Measurements from ENCODE around the gene LRRC63.
A peak's percentile ranks its signal among the peaks of the same experiment; 100 is the strongest.

LRRC63 gene

GRCh38 chr13:46290434-46290833 is 78.7 kb downstream of the LRRC63 start:
- no peaks in the 10 kb centered on the region for H3K79me2 ChIP-seq (ENCODE audit: control insufficient read depth, insufficient read depth, low read length, unreplicated experiment)
- no peak overlapping the region for H3K27ac ChIP-seq (ENCODE audit: low read depth, low read length)
- no peak overlapping the region for H2AFZ ChIP-seq (ENCODE audit: low read length, unreplicated experiment)
- H3K4me1 ChIP-seq (ENCODE audit: control insufficient read depth, insufficient read depth, low read length, unreplicated experiment), result peaks cover 5% of the 10 kb centered on the region
- no peaks in the 10 kb centered on the region for H3K36me3 ChIP-seq (ENCODE audit: insufficient read depth, low read length)
- no peak overlapping the region for H3K4me3 ChIP-seq (ENCODE audit: low read depth, low read length)
- no peaks in the 10 kb centered on the region for H3K27me3 ChIP-seq (ENCODE audit: insufficient read depth, low read length)

DNA sequence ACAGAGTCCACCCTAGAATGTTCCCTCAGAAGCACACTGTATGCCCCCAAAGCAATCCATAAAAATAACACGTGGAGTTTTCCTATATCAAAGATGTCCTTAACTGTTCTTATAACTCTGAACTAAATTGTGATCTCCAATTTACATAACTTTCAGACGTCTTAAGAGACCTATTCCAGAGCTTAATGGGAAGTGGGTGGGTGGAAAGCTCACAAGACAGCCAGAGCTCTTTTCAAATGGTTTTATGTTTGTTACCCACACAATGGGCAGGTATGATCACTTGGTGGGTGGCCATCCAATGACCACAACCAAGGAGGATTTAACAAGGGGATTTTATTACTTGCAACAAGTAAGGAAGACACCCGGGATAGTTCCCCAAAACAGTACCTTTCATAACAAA is 81.7 kb downstream of the LRRC63 start:
- no peak overlapping the region for H3K4me3 ChIP-seq (ENCODE audit: low read depth, low read length)
- H3K27ac ChIP-seq (ENCODE audit: low read depth, low read length), result no peak overlapping the region
- H3K4me1 ChIP-seq (ENCODE audit: control insufficient read depth, insufficient read depth, low read length, unreplicated experiment), result peaks cover 32% of the 10 kb centered on the region
- H2AFZ ChIP-seq (ENCODE audit: low read length, unreplicated experiment), result no peak overlapping the region
- H3K27me3 ChIP-seq (ENCODE audit: insufficient read depth, low read length), result no peaks in the 10 kb centered on the region
- no peaks in the 10 kb centered on the region for H3K79me2 ChIP-seq (ENCODE audit: control insufficient read depth, insufficient read depth, low read length, unreplicated experiment)
- H3K36me3 ChIP-seq (ENCODE audit: insufficient read depth, low read length), result no peaks in the 10 kb centered on the region

- no peak overlapping the region for H2AFZ ChIP-seq (ENCODE audit: low read length, unreplicated experiment)
- peaks cover 32% of the 10 kb centered on the region for H3K4me1 ChIP-seq (ENCODE audit: control insufficient read depth, insufficient read depth, low read length, unreplicated experiment)
- 0 out of 2 replicates have a peak overlapping the region, but pooled peaks have one; percentile 14 for H3K4me3 ChIP-seq (ENCODE audit: low read depth, low read length)
- H3K27ac ChIP-seq (ENCODE audit: low read depth, low read length), result peak overlapping the region; percentile 96
- H3K27me3 ChIP-seq (ENCODE audit: insufficient read depth, low read length), result no peaks in the 10 kb centered on the region
- H3K79me2 ChIP-seq (ENCODE audit: control insufficient read depth, insufficient read depth, low read length, unreplicated experiment), result no peaks in the 10 kb centered on the region
- no peaks in the 10 kb centered on the region for H3K36me3 ChIP-seq (ENCODE audit: insufficient read depth, low read length)
These were observed 83.9 kb downstream of the LRRC63 start for GRCh38 chr13:46295491-46296114.

DNA sequence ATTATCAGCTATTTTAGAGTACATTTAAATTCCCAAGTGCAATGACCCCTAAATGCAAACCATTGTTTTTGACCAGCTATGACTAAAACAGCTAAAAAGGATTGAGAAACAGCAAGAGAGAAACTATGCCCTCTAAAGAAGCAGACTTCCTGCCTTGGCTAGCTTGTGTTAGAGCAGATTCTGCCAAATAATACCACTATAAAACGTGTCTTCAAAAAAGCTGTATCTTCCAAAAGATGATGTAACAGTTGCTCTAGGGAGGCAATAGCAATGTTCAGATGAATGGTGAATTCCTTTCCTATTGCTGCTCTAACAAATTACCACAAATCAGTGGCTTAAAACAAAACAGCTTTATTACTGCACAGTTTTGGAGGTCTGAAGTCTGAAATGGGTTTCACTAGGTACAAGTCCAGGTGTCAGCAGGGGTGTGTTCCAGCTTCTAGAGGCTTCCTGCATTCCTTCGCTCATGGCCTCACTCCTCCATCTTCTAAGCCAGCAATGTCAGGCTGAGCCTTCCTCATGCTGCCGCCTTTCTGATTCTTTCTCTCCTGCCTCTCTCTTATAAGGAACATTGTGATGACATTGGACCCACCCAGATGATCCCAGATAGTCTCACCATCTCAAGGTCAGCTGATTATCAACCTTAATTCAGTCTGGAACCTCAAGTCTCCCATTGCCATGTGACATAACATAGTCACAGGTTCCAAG is 84.5 kb downstream of the LRRC63 start:
- Histone ChIP-seq H3K4me3 (ENCODE audit: low read depth, low read length) (peak overlapping the region; percentile 39; the same call in 1 of the 2 replicates), H3K27ac (ENCODE audit: low read depth, low read length) (peak overlapping the region; percentile 96), H3K79me2 (ENCODE audit: control insufficient read depth, insufficient read depth, low read length, unreplicated experiment) (no peaks in the 10 kb centered on the region), H3K27me3 (ENCODE audit: insufficient read depth, low read length) (no peaks in the 10 kb centered on the region), H3K4me1 (ENCODE audit: control insufficient read depth, insufficient read depth, low read length, unreplicated experiment) (peaks cover 32% of the 10 kb centered on the region), H2AFZ (ENCODE audit: low read length, unreplicated experiment) (no peak overlapping the region), H3K36me3 (ENCODE audit: insufficient read depth, low read length) (no peaks in the 10 kb centered on the region)

GRCh38 chr13:46296921-46297320 is 85.2 kb downstream of the LRRC63 start:
- H3K4me1 ChIP-seq (ENCODE audit: control insufficient read depth, insufficient read depth, low read length, unreplicated experiment), result peaks cover 32% of the 10 kb centered on the region
- no peaks in the 10 kb centered on the region for H3K79me2 ChIP-seq (ENCODE audit: control insufficient read depth, insufficient read depth, low read length, unreplicated experiment)
- no peak overlapping the region for H2AFZ ChIP-seq (ENCODE audit: low read length, unreplicated experiment)
- peak overlapping the region; percentile 39; the same call in 1 of the 2 replicates for H3K4me3 ChIP-seq (ENCODE audit: low read depth, low read length)
- H3K27me3 ChIP-seq (ENCODE audit: insufficient read depth, low read length), result no peaks in the 10 kb centered on the region
- peak overlapping the region; percentile 96 for H3K27ac ChIP-seq (ENCODE audit: low read depth, low read length)
- no peaks in the 10 kb centered on the region for H3K36me3 ChIP-seq (ENCODE audit: insufficient read depth, low read length)

GRCh38 chr13:46297361-46297811 is 85.7 kb downstream of the LRRC63 start:
- peak overlapping the region; percentile 96 for H3K27ac ChIP-seq (ENCODE audit: low read depth, low read length)
- no peaks in the 10 kb centered on the region for H3K27me3 ChIP-seq (ENCODE audit: insufficient read depth, low read length)

DNA sequence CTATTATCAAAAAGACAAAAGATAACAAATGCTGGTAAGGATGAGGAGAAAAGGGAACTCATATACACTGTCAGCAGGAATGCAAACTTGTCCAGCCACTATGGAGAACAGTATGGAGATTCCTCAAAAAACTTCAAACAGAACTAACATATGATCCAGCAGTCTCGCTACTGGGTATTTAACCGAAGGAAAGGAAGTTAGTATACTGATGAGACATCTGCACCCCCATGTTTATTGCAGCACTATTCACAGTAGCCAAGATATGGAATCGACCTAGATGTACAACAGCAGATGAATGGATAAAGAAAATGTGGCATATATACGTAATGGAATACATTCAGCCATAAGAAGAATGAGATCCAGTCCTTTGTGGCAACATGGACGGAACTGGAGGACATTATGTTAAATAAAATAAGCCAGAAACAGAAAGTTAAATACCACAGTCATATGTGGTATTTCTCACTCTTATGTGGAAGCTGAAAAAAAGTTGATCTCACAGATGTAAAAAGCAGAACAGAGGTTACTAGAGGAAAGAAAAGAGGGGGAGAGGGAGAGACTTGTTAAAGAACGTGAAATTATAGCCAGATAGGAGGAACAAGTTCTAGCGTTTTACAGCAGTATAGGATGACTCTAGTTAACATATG is 92.1 kb downstream of the LRRC63 start:
- Histone ChIP-seq H3K4me3 (ENCODE audit: low read depth, low read length) (no peak overlapping the region), H3K27me3 (ENCODE audit: insufficient read depth, low read length) (no peaks in the 10 kb centered on the region), H3K79me2 (ENCODE audit: control insufficient read depth, insufficient read depth, low read length, unreplicated experiment) (no peaks in the 10 kb centered on the region), H3K36me3 (ENCODE audit: insufficient read depth, low read length) (no peaks in the 10 kb centered on the region), H3K27ac (ENCODE audit: low read depth, low read length) (no peak overlapping the region), H2AFZ (ENCODE audit: low read length, unreplicated experiment) (no peak overlapping the region), H3K4me1 (ENCODE audit: control insufficient read depth, insufficient read depth, low read length, unreplicated experiment) (no peaks in the 10 kb centered on the region)

More at GRCh38 chr13:46297361-46297811, 85.7 kb downstream of the LRRC63 start:
- Histone ChIP-seq H3K79me2 (ENCODE audit: control insufficient read depth, insufficient read depth, low read length, unreplicated experiment) (no peaks in the 10 kb centered on the region), H3K4me1 (ENCODE audit: control insufficient read depth, insufficient read depth, low read length, unreplicated experiment) (peaks cover 32% of the 10 kb centered on the region), H3K4me3 (ENCODE audit: low read depth, low read length) (peak overlapping the region; percentile 16; the same call in 1 of the 2 replicates), H2AFZ (ENCODE audit: low read length, unreplicated experiment) (no peak overlapping the region), H3K36me3 (ENCODE audit: insufficient read depth, low read length) (no peaks in the 10 kb centered on the region)

GRCh38 chr13:46304546-46304945 is 92.8 kb downstream of the LRRC63 start:
- Histone ChIP-seq H3K27ac (ENCODE audit: low read depth, low read length) (no peak overlapping the region), H2AFZ (ENCODE audit: low read length, unreplicated experiment) (no peak overlapping the region), H3K4me3 (ENCODE audit: low read depth, low read length) (no peak overlapping the region), H3K27me3 (ENCODE audit: insufficient read depth, low read length) (no peaks in the 10 kb centered on the region), H3K4me1 (ENCODE audit: control insufficient read depth, insufficient read depth, low read length, unreplicated experiment) (no peaks in the 10 kb centered on the region), H3K36me3 (ENCODE audit: insufficient read depth, low read length) (no peaks in the 10 kb centered on the region), H3K79me2 (ENCODE audit: control insufficient read depth, insufficient read depth, low read length, unreplicated experiment) (no peaks in the 10 kb centered on the region)

GRCh38 chr13:46307554-46307953 is 95.8 kb downstream of the LRRC63 start:
- Histone ChIP-seq H3K79me2 (ENCODE audit: control insufficient read depth, insufficient read depth, low read length, unreplicated experiment) (no peaks in the 10 kb centered on the region), H3K27ac (ENCODE audit: low read depth, low read length) (no peak overlapping the region), H3K4me3 (ENCODE audit: low read depth, low read length) (no peak overlapping the region), H2AFZ (ENCODE audit: low read length, unreplicated experiment) (no peak overlapping the region), H3K27me3 (ENCODE audit: insufficient read depth, low read length) (no peaks in the 10 kb centered on the region), H3K36me3 (ENCODE audit: insufficient read depth, low read length) (no peaks in the 10 kb centered on the region), H3K4me1 (ENCODE audit: control insufficient read depth, insufficient read depth, low read length, unreplicated experiment) (no peaks in the 10 kb centered on the region)

- H3K36me3 ChIP-seq (ENCODE audit: insufficient read depth, low read length), result no peaks in the 10 kb centered on the region
- no peak overlapping the region for H2AFZ ChIP-seq (ENCODE audit: low read length, unreplicated experiment)
- H3K27ac ChIP-seq (ENCODE audit: low read depth, low read length), result no peak overlapping the region
- no peaks in the 10 kb centered on the region for H3K79me2 ChIP-seq (ENCODE audit: control insufficient read depth, insufficient read depth, low read length, unreplicated experiment)
- H3K27me3 ChIP-seq (ENCODE audit: insufficient read depth, low read length), result no peaks in the 10 kb centered on the region
- no peaks in the 10 kb centered on the region for H3K4me1 ChIP-seq (ENCODE audit: control insufficient read depth, insufficient read depth, low read length, unreplicated experiment)
- no peak overlapping the region for H3K4me3 ChIP-seq (ENCODE audit: low read depth, low read length)
These were observed 98.3 kb downstream of the LRRC63 start for GRCh38 chr13:46310066-46310465.

All from ACC112 (cell line).